GM13977 (cell line): ENCODE data around the gene KCND3.

ENCODE experiments used
- DNase-seq: peaks from one replicate; pipeline ENCODE4 v3.0.0; 2012; ENCODE audit warnings: low spot score
- in situ Hi-C: fragments of 300-500 bp; cut with MboI; formaldehyde crosslinking; loops from one replicate; pipeline ENCODE4 v1.12.0; 2022; ENCODE audit warnings: low sequenced_read_pairs, low pct_unique_long_range_greater_than_20kb, mixed read lengths, inconsistent platforms; ENCODE audit not compliant: unreplicated experiment
- TF ChIP-seq, protein P1 (sequence below): IDR thresholded peaks from 2 replicates; pipeline ENCODE4 v1.5.1; 2012; ENCODE audit warnings: mild to moderate bottlenecking, control low read depth; ENCODE audit not compliant: insufficient read depth; ENCODE audit errors: extremely low read depth, missing control alignments

The KCND3 gene

GRCh38 chr1:111895017-111895416 is 94.5 kb downstream of the KCND3 start:
- in situ Hi-C loops, result no loop called here
- TF ChIP-seq, protein P1, sequence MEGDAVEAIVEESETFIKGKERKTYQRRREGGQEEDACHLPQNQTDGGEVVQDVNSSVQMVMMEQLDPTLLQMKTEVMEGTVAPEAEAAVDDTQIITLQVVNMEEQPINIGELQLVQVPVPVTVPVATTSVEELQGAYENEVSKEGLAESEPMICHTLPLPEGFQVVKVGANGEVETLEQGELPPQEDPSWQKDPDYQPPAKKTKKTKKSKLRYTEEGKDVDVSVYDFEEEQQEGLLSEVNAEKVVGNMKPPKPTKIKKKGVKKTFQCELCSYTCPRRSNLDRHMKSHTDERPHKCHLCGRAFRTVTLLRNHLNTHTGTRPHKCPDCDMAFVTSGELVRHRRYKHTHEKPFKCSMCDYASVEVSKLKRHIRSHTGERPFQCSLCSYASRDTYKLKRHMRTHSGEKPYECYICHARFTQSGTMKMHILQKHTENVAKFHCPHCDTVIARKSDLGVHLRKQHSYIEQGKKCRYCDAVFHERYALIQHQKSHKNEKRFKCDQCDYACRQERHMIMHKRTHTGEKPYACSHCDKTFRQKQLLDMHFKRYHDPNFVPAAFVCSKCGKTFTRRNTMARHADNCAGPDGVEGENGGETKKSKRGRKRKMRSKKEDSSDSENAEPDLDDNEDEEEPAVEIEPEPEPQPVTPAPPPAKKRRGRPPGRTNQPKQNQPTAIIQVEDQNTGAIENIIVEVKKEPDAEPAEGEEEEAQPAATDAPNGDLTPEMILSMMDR, result no peak
- no peak for DNase-seq

DNA sequence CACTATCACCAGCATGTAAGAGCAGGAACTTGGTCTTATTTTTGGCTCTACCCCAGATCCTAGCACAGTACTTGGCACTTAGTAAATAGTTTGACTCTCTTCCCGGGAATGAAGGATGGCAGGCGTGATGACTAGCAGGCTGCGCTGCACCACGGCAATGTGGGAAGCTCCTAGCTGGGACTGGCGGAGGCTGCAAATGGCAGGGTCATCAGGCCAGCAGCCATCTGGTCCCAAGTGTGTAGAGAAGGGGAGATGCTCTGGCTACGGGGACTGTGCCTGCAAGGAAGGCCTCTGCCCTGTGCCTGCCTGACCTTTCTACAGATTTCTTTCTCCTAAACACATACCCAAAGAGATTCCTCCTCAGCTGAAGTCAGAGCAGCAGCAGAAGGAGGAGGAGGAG is 95.0 kb downstream of the KCND3 start:
- in situ Hi-C loops, result no loop called here
- TF ChIP-seq, protein P1, result no peak
- no peak for DNase-seq

- no peak for DNase-seq
- TF ChIP-seq, protein P1, result no peak
- in situ Hi-C loops, result no loop called here
These were observed 97.9 kb downstream of the KCND3 start for GRCh38 chr1:111891566-111891965.

DNA sequence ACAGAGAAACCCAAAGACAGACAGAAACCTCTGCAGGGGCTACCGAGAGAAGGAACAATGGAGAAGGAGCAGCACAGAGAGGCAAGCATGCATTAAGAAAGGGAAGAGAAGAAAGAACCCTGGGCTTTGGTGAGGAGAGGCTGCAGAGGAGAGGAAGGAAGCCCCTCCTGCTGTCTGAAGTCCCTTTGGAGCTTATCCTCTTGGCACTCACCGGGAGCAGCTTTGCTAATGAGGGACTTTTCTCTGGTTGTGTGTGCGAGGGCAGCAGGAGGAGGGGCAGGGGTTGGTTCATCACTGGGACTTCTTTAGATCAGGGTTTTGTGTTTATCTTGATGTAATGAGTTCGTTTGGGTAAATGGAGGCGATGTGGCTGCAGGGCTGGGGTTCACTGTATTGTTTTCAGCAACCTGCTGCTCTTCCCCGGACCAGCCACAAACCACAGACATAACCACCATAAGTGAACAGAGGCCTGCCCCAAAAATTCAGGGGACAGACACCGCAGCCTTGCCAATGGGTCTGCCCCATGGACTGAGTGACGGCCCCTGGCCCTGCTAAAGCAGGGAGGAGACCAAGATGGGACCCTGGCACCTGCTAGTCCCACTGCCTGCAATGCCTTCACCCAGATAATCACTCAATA is 100.6 kb downstream of the KCND3 start:
- in situ Hi-C loops, result no loop called here
- no peak for DNase-seq
- TF ChIP-seq, protein P1, result no peak

DNA sequence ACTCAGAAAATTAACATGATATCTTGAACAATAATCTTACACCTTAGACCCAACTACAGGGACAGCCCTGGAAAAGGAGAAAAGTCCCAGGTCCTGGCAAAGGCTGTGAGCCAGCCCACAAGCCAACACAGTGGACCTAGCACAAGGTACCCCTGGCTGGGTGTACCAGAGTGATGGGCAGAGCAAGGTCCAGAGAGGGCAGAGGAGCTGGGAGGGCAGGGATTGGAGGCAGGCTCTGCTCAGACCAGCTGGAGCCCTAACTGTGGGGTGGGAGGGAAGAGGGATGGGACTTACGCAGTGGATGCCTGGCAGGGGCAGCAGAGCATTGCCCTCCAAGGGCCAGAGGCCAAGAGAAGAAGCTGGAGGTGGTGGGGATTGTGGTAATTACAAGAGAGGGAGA is 101.6 kb downstream of the KCND3 start:
- DNase-seq, result no peak
- TF ChIP-seq, protein P1, result no peak
- in situ Hi-C loops, result no loop called here

GRCh38 chr1:111887385-111887784 is 102.1 kb downstream of the KCND3 start:
- no peak for DNase-seq
- in situ Hi-C loops, result no loop called here
- TF ChIP-seq, protein P1, result no peak

DNA sequence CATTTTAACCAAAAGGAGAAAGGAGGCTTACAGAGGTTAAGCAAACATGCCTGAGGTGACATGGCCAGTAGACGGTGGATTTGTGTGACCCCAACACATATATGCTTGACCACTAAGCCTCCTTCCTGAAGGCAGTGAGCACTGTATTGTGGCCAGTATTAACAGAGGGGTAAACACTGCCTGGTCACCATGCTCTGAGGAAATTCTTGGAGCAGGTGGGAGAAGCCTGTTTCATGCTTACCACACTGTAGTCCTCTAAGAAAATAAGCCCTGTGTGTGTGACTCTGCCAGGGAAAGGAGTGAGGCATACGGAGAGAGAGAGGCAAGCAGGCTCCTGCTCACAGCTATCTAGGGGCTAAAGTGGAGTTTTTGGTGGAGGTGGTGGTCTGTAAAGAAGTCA is 102.7 kb downstream of the KCND3 start:
- DNase-seq, result no peak
- TF ChIP-seq, protein P1, result no peak
- in situ Hi-C loops, result no loop called here
